HG03095 (cell line): ENCODE data around the gene SUSD6.
A peak's percentile ranks its signal among the peaks of the same experiment; 100 is the strongest.

Experiments
- ATAC-seq: cut with Tn5 transposase; IDR thresholded peaks from one replicate; pipeline ENCODE4 v1.9.1; 2021; ENCODE audit warnings: moderate library complexity; ENCODE audit not compliant: unreplicated experiment

Gene SUSD6, protein sequence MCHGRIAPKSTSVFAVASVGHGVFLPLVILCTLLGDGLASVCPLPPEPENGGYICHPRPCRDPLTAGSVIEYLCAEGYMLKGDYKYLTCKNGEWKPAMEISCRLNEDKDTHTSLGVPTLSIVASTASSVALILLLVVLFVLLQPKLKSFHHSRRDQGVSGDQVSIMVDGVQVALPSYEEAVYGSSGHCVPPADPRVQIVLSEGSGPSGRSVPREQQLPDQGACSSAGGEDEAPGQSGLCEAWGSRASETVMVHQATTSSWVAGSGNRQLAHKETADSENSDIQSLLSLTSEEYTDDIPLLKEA

GRCh38 chr14:69611172-69612013, at the start of gene SUSD6:
Gene SUSD6, plus strand, starts transcription at chr14:69611596. Its CDS starts 46,997 bp downstream, at chr14:69658593.
- peak; percentile 41 for ATAC-seq

DNA sequence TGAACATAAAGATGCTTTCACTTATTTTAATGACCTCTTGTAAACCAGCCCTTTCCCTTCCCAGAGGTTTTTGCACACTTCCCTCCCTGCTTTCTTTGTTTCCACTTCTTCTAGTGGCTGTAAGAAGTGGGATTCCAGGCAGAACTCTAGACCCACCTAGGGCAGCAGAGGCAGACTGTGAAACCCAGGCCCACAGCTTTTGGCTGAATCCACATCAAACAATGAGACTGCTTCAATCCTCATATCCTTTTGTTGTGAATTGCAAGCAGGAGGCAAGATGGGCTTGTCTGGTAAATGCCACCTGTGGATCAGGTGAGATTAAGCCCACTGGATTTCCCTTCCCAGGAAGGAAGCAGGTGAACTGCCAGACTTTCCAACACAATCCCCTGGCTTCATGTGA, 49.5 kb upstream of the SUSD6 start:
- ATAC-seq, result no peak

GRCh38 chr14:69567563-69567962, 43.8 kb upstream of the SUSD6 start:
- no peak for ATAC-seq

GRCh38 chr14:69569859-69570258, 41.5 kb upstream of the SUSD6 start:
- no peak for ATAC-seq

DNA sequence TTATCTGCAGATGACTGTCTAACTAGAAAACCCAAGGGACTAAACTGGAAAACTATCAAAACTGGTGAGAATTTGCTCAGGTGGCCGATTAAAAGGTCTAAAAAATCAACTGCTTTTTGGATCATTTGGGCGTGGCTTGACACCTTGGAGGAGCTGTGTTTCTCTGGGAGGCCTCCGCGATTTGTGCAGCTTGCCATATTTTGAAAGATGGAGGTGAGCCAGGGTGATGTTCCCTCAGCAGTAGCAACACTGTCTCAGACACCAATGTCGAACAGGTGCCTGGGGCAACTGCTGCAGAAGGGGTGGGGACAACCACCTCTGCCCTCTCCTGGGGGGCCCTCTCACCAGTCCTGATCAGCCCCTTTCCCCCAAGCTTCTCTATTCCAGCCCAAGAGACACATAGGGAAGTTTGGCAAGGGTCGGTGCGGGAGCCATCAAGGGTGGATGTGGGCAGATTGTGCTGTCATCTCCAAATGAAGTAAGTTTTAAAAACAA, 40.5 kb upstream of the SUSD6 start:
- no peak for ATAC-seq

DNA sequence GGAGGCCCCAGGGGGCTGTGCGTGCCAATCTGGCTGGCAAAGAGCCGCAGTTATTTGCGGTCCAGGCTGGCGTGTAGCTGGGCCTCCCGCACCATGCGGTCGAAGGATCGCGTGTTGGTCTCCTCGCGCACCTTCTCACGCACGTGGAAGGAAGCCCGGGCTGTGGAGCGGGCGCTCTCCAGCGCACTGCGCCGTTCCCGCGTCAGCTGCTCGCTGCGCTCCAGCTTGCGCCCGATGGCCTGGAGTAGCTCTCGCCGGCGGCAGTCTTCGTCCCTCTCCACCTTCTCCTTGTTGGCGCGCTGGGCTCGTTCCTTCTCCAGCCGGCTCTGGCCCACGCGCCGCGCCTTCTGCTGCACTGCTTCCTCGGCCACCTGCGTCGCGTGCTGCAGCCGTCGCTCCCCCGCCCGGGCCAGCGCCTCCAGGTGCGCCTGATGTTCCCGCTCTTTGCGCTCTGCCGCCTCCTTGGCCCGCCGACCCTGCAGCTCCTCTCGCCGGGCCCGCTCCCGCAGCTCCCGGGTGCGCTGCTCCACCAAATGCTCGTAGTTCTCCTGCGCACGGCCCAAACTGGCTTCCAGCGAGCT, 39.9 kb upstream of the SUSD6 start:
- ATAC-seq, result no peak

GRCh38 chr14:69572030-69572840, 39.2 kb upstream of the SUSD6 start:
- ATAC-seq, result no peak

DNA sequence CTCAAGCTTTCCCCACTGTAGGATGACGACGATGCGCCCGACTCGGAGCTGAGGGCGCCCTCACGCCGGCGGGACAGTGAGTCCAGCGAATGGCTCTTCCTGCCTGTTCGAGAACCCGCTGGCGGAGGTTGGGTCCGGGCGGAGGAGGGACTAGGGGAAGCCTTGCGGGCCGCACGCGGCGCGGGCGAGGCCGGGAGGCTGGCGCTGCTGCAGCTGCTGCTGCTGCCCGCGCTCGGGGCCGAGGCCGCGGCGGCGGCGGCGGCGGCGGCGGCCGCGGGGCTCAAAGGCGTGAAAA, 38.6 kb upstream of the SUSD6 start:
- no peak for ATAC-seq

- ATAC-seq, result no peak
Measured at GRCh38 chr14:69573205-69573830, 38.1 kb upstream of the SUSD6 start.

GRCh38 chr14:69573831-69574262, 37.5 kb upstream of the SUSD6 start:
- ATAC-seq, result no peak

DNA sequence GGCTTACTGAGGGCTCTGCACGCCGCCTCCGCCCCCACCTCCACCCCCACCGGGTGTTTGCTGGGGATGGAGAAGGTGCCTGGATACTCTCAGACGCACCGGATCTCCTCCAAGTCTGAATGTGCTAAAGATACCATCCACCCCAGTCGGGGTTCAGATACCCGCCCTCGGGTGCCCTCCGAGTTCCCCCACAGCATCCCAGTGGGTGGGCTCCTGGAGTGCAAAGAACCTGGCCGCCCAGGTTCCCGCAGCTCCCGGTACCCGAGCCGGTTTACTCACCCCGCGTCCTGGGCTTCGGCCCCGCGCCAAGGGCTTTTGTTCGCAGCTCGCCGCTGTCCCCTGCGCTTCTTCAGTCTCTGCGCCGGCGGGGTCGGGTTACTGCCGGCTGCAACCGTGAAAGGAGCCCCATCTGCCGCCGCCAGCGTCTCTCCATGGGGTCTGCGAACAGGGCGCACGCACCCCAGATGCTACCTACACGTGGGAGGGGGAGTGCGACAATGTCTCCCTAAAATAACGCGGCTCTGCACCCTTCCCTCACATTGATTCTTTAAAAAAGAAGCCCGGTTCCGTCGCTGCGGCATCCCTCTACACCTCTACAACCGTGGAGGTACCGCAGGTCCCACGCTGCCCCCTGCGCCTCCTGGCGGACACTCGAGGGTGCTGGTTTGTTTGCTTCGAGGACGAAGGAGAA, 37.0 kb upstream of the SUSD6 start, which contains the start of gene CCDC177:
TSS of gene CCDC177 (minus strand) at position 609 of the 691 bp plus-strand sequence. CDS start 1,249 bp downstream, outside the sequence.
- no peak for ATAC-seq

- ATAC-seq, result no peak
Measured at GRCh38 chr14:69574954-69575295, 36.5 kb upstream of the SUSD6 start.

DNA sequence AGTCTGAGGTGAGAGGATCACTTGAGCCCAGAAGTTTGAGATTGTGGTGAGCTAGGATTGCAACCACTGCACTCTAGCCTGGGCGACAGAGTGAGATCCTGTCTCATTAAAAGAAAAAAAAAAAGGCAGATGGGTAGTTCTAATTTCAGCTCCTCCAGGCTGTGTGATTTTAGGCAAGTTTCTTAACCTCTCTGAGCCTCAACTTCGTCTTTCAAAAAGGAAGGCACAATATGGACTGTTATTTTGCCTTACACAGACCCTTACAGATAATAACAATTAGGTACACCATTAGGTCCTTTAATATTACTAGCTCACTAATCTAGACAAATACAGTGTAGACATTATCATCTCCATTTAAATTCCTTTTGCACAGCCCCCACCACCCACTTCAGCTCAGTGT, 31.9 kb upstream of the SUSD6 start:
- no peak for ATAC-seq

DNA sequence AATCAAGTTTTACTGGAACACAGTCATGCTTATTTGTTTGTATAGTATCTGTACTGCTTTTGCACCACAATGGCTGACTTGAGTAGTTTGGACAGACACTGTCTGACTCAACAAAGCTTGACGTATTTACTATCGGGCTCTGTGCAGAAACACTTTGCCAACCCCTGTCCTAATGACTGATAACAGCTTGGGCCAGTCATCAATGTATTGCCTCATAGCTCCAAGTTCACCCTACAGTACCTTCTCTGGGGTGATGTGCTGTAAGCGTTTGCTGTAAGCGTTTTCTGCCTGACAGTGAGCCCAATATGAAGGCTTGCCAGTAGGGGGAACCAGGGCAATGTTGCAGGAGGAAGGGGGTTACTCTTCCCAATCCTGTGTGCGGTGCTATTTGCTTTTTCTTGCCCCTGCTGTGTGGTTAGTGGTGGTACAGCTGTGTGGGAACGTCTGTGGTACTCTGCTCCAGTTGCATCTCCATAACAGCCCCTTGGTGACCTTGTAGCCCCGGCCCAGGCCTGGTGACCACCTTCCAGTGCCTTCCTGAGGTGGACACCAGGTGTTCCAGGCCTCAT, 31.3 kb upstream of the SUSD6 start:
- ATAC-seq, result no peak

DNA sequence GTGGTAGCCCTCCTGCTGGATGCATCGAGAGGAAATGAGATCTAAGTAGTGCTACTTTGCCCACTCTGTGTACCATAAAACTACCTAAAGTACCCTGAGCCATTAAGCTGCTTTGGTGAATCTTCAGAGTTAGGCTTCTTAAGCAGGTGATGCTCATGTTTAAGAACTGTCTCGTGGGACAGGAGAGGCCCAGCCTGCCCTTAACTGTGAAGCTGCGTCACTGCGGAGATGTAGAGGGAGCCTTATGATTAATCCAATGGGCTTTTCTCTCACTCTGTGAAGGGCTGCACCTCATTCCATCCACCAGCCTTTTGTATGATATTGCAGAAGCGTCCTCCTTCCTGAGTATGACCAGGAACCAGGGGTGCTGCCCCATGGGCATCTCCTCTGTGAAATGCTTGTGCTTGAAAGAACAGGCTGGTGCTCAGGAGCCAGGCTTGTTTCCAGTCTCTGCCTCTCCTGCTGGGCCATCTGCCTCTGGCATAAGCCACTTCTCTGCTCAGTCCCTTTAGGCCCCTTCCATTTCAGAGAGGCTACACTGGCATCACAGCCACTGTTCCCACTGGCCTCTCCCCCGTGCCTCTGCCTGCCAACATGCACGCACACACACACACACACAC, 30.0 kb upstream of the SUSD6 start:
- ATAC-seq, result no peak

- ATAC-seq, result no peak
Measured at GRCh38 chr14:69582212-69582611, 29.2 kb upstream of the SUSD6 start.

DNA sequence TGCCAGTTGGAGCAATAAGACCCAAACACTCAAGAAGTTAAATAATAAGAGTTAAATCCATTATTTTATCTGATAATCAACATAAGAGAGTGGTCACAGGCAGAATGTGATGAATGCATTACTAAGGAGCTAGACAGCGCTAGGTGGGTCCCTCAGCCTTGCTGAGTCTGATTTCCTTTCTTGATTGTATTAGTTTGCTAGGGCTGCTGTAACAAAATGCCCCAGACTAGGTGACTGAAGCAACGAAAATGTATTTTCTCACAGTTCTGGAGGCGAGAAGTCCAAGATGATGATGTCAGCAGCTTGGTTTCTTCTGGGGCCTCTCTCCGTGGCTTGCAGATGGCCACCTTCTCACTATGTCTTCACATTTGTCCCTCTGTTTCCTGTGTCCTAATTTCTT, 28.6 kb upstream of the SUSD6 start:
- no peak for ATAC-seq

- no peak for ATAC-seq
Measured at GRCh38 chr14:69584389-69584788, 27.0 kb upstream of the SUSD6 start.

- no peak for ATAC-seq
Measured at GRCh38 chr14:69586404-69586803, 25.0 kb upstream of the SUSD6 start.
